ENCODE results near the gene GET4. TPM values are rescaled to one million over a fixed set of nuclear protein-coding genes. Genes with fewer than 3 reads are reported as not detected.

Gene GET4
- total and polyA plus RNA-seq, 10 of the 15 experiments (the other 5 are each of a cell fraction or from before 2014, with no cell fraction given) = 0.66 to 73.8 (median 34.0) TPM

- intact Hi-C loops (cut with micrococcal nuclease; ENCODE audit: unreplicated experiment) (no loop called here), in situ Hi-C loops (cut with MboI) (no loop called here)
- POLR2A ChIA-PET = interaction anchor here (0.6 to 1.0 kb wide), 2 partner anchors 45 to 64 kb away, joined by 3 to 5 read pairs; no protein-coding TSS in a partner anchor
- DNase-seq (ENCODE audit: low read depth, low spot score) (no peak), FAIRE-seq (no peak), ATAC-seq (no peak)
- RAD21 ChIA-PET (ENCODE audit: unreplicated experiment) = no interaction called here
- no peaks in the 10 kb centered on the region; the same call in none of the 2 replicates for H3K79me2 ChIP-seq (ENCODE audit: control insufficient read depth, insufficient read depth, low read length)
- CTCF ChIA-PET = interaction anchor here (1.0 to 1.2 kb wide), 2 partner anchors 79 to 152 kb away, joined by 3 to 4 read pairs; no protein-coding TSS in a partner anchor
- BruUV-seq (replicated peaks) = no TSS peak
- H3K4me2 ChIP-seq (ENCODE audit: control insufficient read depth, insufficient read depth) = no peak overlapping the region
- SMC1A ChIA-PET (ENCODE audit: uncharacterized antibody, unreplicated experiment) = interaction anchor here (0.6 kb wide), 1 partner anchor 33 kb away, joined by 3 read pairs; no protein-coding TSS in a partner anchor
- H3K9ac ChIP-seq (ENCODE audit: control insufficient read depth, insufficient read depth, low read length) = no peak overlapping the region
- H3K36me3 ChIP-seq (ENCODE audit: control insufficient read depth in 2 of 2, insufficient read depth in 2 of 2, low read length in 1 of 2) = peaks cover 0 to 4% of the 10 kb centered on the region in 2 experiments; a peak in 3 of 4 replicates
- no peaks in the 10 kb centered on the region for H4K20me1 ChIP-seq (ENCODE audit: control insufficient read depth, insufficient read depth)
- peaks cover 16% of the 10 kb centered on the region for H3K4me1 ChIP-seq (ENCODE audit: control insufficient read depth, insufficient read depth, low read length)
- no peak overlapping the region for H2AFZ ChIP-seq (ENCODE audit: control insufficient read depth, low read depth, low read length)
- TF ChIP-seq E2F4 (IDR thresholded peaks at IDR 0.05; ENCODE audit: low read depth, low read length) (no peak), MXI1 (IDR thresholded peaks at IDR 0.05; ENCODE audit: low read depth, low read length) (no peak), WRNIP1 (IDR thresholded peaks at IDR 0.05; ENCODE audit: borderline replicate concordance, low read depth, low read length) (no peak), ASH2L (IDR thresholded peaks at IDR 0.05; ENCODE audit: borderline replicate concordance, low read depth) (no peak), ZNF207 (IDR thresholded peaks at IDR 0.05; ENCODE audit: borderline replicate concordance) (no peak), SPI1 (IDR thresholded peaks at IDR 0.05; ENCODE audit: borderline replicate concordance, insufficient read depth, low read depth, low read length) (no peak), NBN (IDR thresholded peaks at IDR 0.05) (no peak), ZBTB33 (IDR thresholded peaks at IDR 0.05) (no peak), SP1 (IDR thresholded peaks at IDR 0.05; ENCODE audit: low read depth, low read length) (no peak), EP300 (IDR thresholded peaks at IDR 0.05; ENCODE audit: borderline replicate concordance in 1 of 2, control insufficient read depth in 1 of 2, low read depth in 2 of 2, low read length in 2 of 2) (no peak), ZSCAN29 (IDR thresholded peaks at IDR 0.05) (no peak), SRF (IDR thresholded peaks at IDR 0.05; ENCODE audit: low read depth in 2 of 2, low read length in 2 of 2) (no peak), HDAC2 (IDR thresholded peaks at IDR 0.05) (no peak), LARP7 (IDR thresholded peaks at IDR 0.05) (no peak), ESRRA (IDR thresholded peaks at IDR 0.05; ENCODE audit: low read length) (no peak)
- WGBS (ENCODE audit: insufficient coverage, insufficient replicate concordance, low lambda C conversion rate, missing lambda C conversion rate) = 79% methylated on average over 30 of the region's 31 CpGs
- no peak overlapping the region for H3K4me3 ChIP-seq
- H3K27ac ChIP-seq (ENCODE audit: control insufficient read depth, insufficient read depth) = no peak overlapping the region
- H3K9me3 ChIP-seq (replicated peaks; ENCODE audit: control insufficient read depth, insufficient read depth, low read length) = no peaks in the 10 kb centered on the region
- H3K27me3 ChIP-seq (replicated peaks in 1 of 2; ENCODE audit: control insufficient read depth in 2 of 2, insufficient read depth in 2 of 2, low read length in 1 of 2) = no peaks in the 10 kb centered on the region
Observed at GRCh38 chr7:913736-914520, 37.6 kb downstream of the GET4 start.
